Measurements from ENCODE around the gene MLPH. TPM values are rescaled to one million over a fixed set of nuclear protein-coding genes. Genes with fewer than 3 reads are reported as not detected.

Gene MLPH
- total RNA-seq, 1 donor from 2014 or later = 27.3 TPM

DNA sequence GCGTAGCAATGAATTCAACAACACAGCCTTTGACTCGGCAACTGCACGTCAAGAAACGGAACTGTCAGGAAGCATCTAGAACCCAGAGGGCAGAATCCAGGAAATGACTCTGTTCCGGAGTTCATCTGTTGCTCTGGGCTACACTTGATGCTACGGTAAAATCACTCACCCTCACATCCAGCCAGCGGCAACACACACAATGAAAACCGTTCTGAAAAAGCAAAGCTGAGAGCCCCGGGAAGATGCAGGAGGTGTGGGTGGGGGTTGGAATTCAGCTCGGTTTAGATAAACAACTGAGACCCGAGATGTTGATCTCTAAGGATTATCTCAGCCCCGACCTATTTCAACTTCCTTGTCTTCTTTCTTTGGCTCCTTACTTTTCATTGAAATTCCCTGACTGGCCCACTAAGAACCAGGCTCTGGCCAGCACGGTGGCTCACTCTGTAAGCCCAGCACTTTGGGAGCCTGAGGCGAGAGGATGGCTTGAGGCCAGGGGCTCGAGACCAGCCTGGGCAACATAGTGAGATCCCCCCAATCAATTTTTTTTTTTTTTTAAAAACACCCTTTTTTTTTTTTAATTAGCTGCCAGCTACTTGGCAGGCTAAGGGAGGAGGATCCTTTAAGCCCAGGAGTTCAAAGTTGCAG, 116.8 kb downstream of the MLPH start:
- Histone ChIP-seq H3K27me3 (ENCODE audit: control insufficient read depth, insufficient read depth, low read length) (no peaks in the 10 kb centered on the region), H3K36me3 (ENCODE audit: control insufficient read depth, insufficient read depth, low read length) (no peaks in the 10 kb centered on the region), H3K4me3 (ENCODE audit: low read depth, low read length) (no peak overlapping the region)
- TF ChIP-seq, protein P1, sequence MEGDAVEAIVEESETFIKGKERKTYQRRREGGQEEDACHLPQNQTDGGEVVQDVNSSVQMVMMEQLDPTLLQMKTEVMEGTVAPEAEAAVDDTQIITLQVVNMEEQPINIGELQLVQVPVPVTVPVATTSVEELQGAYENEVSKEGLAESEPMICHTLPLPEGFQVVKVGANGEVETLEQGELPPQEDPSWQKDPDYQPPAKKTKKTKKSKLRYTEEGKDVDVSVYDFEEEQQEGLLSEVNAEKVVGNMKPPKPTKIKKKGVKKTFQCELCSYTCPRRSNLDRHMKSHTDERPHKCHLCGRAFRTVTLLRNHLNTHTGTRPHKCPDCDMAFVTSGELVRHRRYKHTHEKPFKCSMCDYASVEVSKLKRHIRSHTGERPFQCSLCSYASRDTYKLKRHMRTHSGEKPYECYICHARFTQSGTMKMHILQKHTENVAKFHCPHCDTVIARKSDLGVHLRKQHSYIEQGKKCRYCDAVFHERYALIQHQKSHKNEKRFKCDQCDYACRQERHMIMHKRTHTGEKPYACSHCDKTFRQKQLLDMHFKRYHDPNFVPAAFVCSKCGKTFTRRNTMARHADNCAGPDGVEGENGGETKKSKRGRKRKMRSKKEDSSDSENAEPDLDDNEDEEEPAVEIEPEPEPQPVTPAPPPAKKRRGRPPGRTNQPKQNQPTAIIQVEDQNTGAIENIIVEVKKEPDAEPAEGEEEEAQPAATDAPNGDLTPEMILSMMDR (IDR thresholded peaks at IDR 0.05; ENCODE audit: insufficient read depth, low read length, poor library complexity, severe bottlenecking) = no peak
- DNase-seq (ENCODE audit: low read depth) = no peak

DNA sequence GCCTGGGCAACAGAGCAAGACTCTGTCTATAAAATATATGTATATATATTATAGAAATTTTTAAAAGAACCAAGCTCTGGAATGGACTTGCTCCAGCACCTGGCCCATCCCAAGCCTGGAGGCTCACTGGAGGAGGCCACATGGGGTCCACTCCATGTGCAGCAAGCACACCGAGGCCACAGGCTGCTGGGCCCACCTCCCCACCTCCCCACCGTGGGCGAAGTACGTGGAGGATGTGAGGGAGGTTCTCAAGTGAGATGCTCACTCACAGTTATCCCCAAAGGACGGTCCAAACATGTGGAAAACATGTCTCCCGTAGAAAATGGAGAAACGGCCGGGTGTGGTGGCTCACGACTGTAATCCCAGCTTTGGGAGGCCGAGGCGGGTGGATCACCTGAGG, 117.3 kb downstream of the MLPH start:
- Histone ChIP-seq H3K36me3 (ENCODE audit: control insufficient read depth, insufficient read depth, low read length) (no peaks in the 10 kb centered on the region), H3K4me3 (ENCODE audit: low read depth, low read length) (no peak overlapping the region), H3K27me3 (ENCODE audit: control insufficient read depth, insufficient read depth, low read length) (no peaks in the 10 kb centered on the region)
- no peak for DNase-seq (ENCODE audit: low read depth)
- TF ChIP-seq, protein P1 (IDR thresholded peaks at IDR 0.05; ENCODE audit: insufficient read depth, low read length, poor library complexity, severe bottlenecking) = no peak

Other genes with a start within 250 kb of the MLPH start
- 81.9 and 124 TPM in 2 replicates for gene COL6A3, start 73.1 kb upstream of the MLPH start, total RNA-seq
- not detected in 2 replicates for gene PRLH, start 79.3 kb downstream of the MLPH start, total RNA-seq
- 10.7 and 12.1 TPM in 2 replicates for gene RAB17, start 103.5 kb downstream of the MLPH start, total RNA-seq
- gene LRRFIP1, start 140.3 kb downstream of the MLPH start, total RNA-seq = 89.0 and 97.5 TPM in 2 replicates